HepG2 (cell line): ENCODE measurements around the gene SPG7. TPM values are rescaled to one million over a fixed set of nuclear protein-coding genes. Genes with fewer than 3 reads are reported as not detected.

Experiments
- ARHGAP35 ChIP-seq: sonication (generic); formaldehyde crosslinking; IDR thresholded peaks from 2 replicates; pipeline ENCODE4 v1.9.0; 2022; ENCODE audit warnings: mild to moderate bottlenecking, inconsistent platforms, moderate library complexity, missing genetic modification reagents, borderline replicate concordance
- CREB3 ChIP-seq: sonication (generic); formaldehyde crosslinking; IDR thresholded peaks from 2 replicates; pipeline ENCODE4 v1.5.0; 2020; ENCODE audit warnings: missing genetic modification reagents
- FOXO1 ChIP-seq: sonication (generic); formaldehyde crosslinking; IDR thresholded peaks from 2 replicates; pipeline ENCODE4 v1.4.0; 2020; ENCODE audit warnings: missing genetic modification reagents
- JARID2 ChIP-seq: sonication (generic); formaldehyde crosslinking; IDR thresholded peaks from 2 replicates; pipeline ENCODE4 v1.8.1; 2023; ENCODE audit warnings: missing genetic modification reagents, inconsistent platforms; ENCODE audit not compliant: insufficient replicate concordance
- MTF1 ChIP-seq: sonication (generic); formaldehyde crosslinking; IDR thresholded peaks from 2 replicates; pipeline ENCODE4 v1.5.0; 2020; ENCODE audit warnings: missing genetic modification reagents
- MYNN ChIP-seq: sonication (generic); formaldehyde crosslinking; IDR thresholded peaks from 2 replicates; pipeline ENCODE4 v1.4.0; 2020; ENCODE audit warnings: mild to moderate bottlenecking, low read depth, missing genetic modification reagents
- PAX8 ChIP-seq: sonication (generic); formaldehyde crosslinking; IDR thresholded peaks from 2 replicates; pipeline ENCODE4 v1.8.0; 2022; ENCODE audit warnings: mild to moderate bottlenecking, missing genetic modification reagents, borderline replicate concordance
- SIX1 ChIP-seq: sonication (generic); formaldehyde crosslinking; IDR thresholded peaks from 2 replicates; pipeline ENCODE4 v1.4.0; 2020; ENCODE audit warnings: missing genetic modification reagents, borderline replicate concordance
- SP1 ChIP-seq, 2 experiments: fragments of 450-650 bp in 1 of 2; sonication (generic) in 1 of 2; formaldehyde crosslinking in 1 of 2; IDR thresholded peaks; 2 replicates each; pipeline versions ENCODE4 v1.4.0 to v1.6.1; 2016 to 2020; ENCODE audit warnings: missing genetic modification reagents in 1 of 2
- TFDP1 ChIP-seq: IDR thresholded peaks from 2 replicates; pipeline ENCODE4 v1.6.1; 2016; ENCODE audit warnings: missing compliant biosample characterization, missing genetic modification reagents, borderline replicate concordance
- U2AF2 ChIP-seq: fragments of 200-400 bp; formaldehyde crosslinking; IDR thresholded peaks from 2 replicates; pipeline ENCODE4 v1.6.1; 2017; ENCODE audit warnings: low read depth, mild to moderate bottlenecking, low read length
- ZBTB1 ChIP-seq: sonication (generic); formaldehyde crosslinking; IDR thresholded peaks from 2 replicates; pipeline ENCODE4 v1.4.0; 2020; ENCODE audit warnings: missing genetic modification reagents, borderline replicate concordance
- ZMAT3 ChIP-seq: sonication (generic); formaldehyde crosslinking; conservative IDR thresholded peaks from 2 replicates; pipeline ENCODE4 v1.7.0; 2021; ENCODE audit warnings: missing genetic modification reagents
- ZNF44 ChIP-seq: sonication (generic); formaldehyde crosslinking; IDR thresholded peaks from 2 replicates; pipeline ENCODE4 v1.5.1; 2020; ENCODE audit warnings: mild to moderate bottlenecking, missing genetic modification reagents
- ZNF713 ChIP-seq: sonication (generic); formaldehyde crosslinking; IDR thresholded peaks from 2 replicates; pipeline ENCODE4 v1.4.0; 2020; ENCODE audit warnings: mild to moderate bottlenecking, missing genetic modification reagents
- ZNF773 ChIP-seq: sonication (generic); formaldehyde crosslinking; IDR thresholded peaks from 2 replicates; pipeline ENCODE4 v1.4.0; 2020; ENCODE audit warnings: missing genetic modification reagents, borderline replicate concordance
- polyA plus RNA-seq, 8 experiments: library from polyadenylated mRNA; depleted of rRNA in 3 of 8; stranded (reverse) in 7 of 8; unstranded in 1 of 8; fragments of >200 nt; fragmentation: Illumina TruSeq in 4 of 8; extraction: Trizol in 4 of 8; gene quantifications; 2 replicates each; pipeline versions ENCODE4 v1.2.1 to v1.2.3, GENCODE V29; 2011 to 2016; ENCODE audit warnings: low read depth in 4 of 8, missing spikeins in 1 of 8, mixed read lengths in 1 of 8; ENCODE audit not compliant: insufficient read depth in 1 of 8
- total RNA-seq, 5 experiments: library from RNA; depleted of rRNA; stranded (reverse); fragments of >200 nt; fragmentation: Illumina TruSeq; extraction: Trizol; gene quantifications; 2 replicates each; pipeline ENCODE4 v1.2.3, GENCODE V29; 2016; ENCODE audit warnings: low read depth in 1 of 5
- TF ChIP-seq, protein P1 (sequence below): sonication (generic); formaldehyde crosslinking; IDR thresholded peaks from 2 replicates; pipeline ENCODE4 v1.4.0; 2020; ENCODE audit warnings: missing genetic modification reagents
- TF ChIP-seq, protein P2 (sequence below): sonication (generic); formaldehyde crosslinking; IDR thresholded peaks from 2 replicates; pipeline ENCODE4 v1.8.1; 2023; ENCODE audit warnings: mild to moderate bottlenecking, inconsistent platforms, moderate library complexity, missing genetic modification reagents, borderline replicate concordance
- TF ChIP-seq, protein P3 (sequence below): sonication (generic); formaldehyde crosslinking; IDR thresholded peaks from 2 replicates; pipeline ENCODE4 v1.9.0; 2021; ENCODE audit warnings: missing genetic modification reagents, borderline replicate concordance

The SPG7 gene
- total and polyA plus RNA-seq, 2 of the 13 experiments (the other 11 are each of a cell fraction or from before 2014, with no cell fraction given), result 66.0 to 136 TPM

GRCh38 chr16:89565506-89566372 is 57.5 kb downstream of the SPG7 start (continued):
- TF ChIP-seq TFDP1 (CRISPR knock-in tag), result no peak; the same call in 1 of the 2 replicates
- TF ChIP-seq ARHGAP35 (CRISPR knock-in tag), result no peak; the same call in 1 of the 2 replicates
- no peak for TF ChIP-seq U2AF2
- 0 out of 2 replicates have a peak, but pooled peaks have one; percentile 12 for TF ChIP-seq FOXO1 (CRISPR knock-in tag)
- no peak for TF ChIP-seq ZBTB1 (CRISPR knock-in tag)
- peak; percentile 65; the same call in 1 of the 2 replicates for TF ChIP-seq ZNF773 (CRISPR knock-in tag)
- TF ChIP-seq SIX1 (CRISPR knock-in tag), result no peak; the same call in 1 of the 2 replicates
- TF ChIP-seq SP1 (IDR thresholded peaks at IDR 0.05), result no peak
- TF ChIP-seq SP1 (CRISPR knock-in tag; IDR thresholded peaks at IDR 0.05), result no peak
- no peak for TF ChIP-seq PAX8 (CRISPR knock-in tag)
- TF ChIP-seq JARID2 (CRISPR knock-in tag), result no peak
- TF ChIP-seq, protein P1, sequence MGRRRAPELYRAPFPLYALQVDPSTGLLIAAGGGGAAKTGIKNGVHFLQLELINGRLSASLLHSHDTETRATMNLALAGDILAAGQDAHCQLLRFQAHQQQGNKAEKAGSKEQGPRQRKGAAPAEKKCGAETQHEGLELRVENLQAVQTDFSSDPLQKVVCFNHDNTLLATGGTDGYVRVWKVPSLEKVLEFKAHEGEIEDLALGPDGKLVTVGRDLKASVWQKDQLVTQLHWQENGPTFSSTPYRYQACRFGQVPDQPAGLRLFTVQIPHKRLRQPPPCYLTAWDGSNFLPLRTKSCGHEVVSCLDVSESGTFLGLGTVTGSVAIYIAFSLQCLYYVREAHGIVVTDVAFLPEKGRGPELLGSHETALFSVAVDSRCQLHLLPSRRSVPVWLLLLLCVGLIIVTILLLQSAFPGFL (CRISPR knock-in tag), result no peak
- TF ChIP-seq MTF1 (CRISPR knock-in tag), result 0 out of 2 replicates have a peak, but pooled peaks have one; percentile 64
- TF ChIP-seq, protein P2, sequence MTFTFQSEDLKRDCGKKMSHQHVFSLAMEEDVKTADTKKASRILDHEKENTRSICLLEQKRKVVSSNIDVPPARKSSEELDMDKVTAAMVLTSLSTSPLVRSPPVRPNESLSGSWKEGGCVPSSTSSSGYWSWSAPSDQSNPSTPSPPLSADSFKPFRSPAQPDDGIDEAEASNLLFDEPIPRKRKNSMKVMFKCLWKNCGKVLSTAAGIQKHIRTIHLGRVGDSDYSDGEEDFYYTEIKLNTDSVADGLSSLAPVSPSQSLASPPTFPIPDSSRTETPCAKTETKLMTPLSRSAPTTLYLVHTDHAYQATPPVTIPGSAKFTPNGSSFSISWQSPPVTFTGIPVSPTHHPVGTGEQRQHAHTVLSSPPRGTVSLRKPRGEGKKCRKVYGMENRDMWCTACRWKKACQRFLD (CRISPR knock-in tag), result 0 out of 2 replicates have a peak, but pooled peaks have one; percentile 30
- peak; percentile 24; the same call in 1 of the 2 replicates for TF ChIP-seq ZMAT3 (CRISPR knock-in tag)
- TF ChIP-seq ZNF44 (CRISPR knock-in tag), result no peak
- TF ChIP-seq MYNN, result 0 out of 2 replicates have a peak, but pooled peaks have one; percentile 70
- TF ChIP-seq, protein P3, sequence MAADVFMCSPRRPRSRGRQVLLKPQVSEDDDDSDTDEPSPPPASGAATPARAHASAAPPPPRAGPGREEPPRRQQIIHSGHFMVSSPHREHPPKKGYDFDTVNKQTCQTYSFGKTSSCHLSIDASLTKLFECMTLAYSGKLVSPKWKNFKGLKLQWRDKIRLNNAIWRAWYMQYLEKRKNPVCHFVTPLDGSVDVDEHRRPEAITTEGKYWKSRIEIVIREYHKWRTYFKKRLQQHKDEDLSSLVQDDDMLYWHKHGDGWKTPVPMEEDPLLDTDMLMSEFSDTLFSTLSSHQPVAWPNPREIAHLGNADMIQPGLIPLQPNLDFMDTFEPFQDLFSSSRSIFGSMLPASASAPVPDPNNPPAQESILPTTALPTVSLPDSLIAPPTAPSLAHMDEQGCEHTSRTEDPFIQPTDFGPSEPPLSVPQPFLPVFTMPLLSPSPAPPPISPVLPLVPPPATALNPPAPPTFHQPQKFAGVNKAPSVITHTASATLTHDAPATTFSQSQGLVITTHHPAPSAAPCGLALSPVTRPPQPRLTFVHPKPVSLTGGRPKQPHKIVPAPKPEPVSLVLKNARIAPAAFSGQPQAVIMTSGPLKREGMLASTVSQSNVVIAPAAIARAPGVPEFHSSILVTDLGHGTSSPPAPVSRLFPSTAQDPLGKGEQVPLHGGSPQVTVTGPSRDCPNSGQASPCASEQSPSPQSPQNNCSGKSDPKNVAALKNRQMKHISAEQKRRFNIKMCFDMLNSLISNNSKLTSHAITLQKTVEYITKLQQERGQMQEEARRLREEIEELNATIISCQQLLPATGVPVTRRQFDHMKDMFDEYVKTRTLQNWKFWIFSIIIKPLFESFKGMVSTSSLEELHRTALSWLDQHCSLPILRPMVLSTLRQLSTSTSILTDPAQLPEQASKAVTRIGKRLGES, result peak; percentile 75; the same call in 1 of the 2 replicates
- no peak for TF ChIP-seq CREB3 (CRISPR knock-in tag)
- peak; percentile 93 for TF ChIP-seq ZNF713
